GM19328 (cell line): ENCODE results near the gene EXOSC9.

Experiments
- ATAC-seq: cut with Tn5 transposase; IDR thresholded peaks from one replicate; pipeline ENCODE4 v1.9.1; 2021; ENCODE audit warnings: mild to moderate bottlenecking, moderate library complexity; ENCODE audit not compliant: unreplicated experiment

The EXOSC9 gene

DNA sequence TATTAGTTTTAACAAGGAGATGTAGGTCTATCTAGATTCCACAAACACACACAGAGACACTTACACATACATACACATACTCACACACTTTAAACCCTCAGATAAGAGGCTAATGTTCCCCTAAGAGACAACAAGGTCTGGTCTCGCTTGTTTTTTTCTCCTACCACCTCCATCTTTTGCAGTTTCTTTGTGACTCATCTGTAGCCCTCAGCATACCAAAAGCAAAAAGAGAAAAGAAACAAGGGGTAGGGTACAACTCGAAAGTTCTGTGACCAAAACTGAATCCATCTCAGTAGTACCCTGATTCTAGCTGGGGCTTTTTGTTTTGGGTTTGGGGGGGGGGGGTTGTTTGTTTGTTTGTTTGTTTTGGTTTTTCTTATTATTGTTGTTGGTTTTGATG lies 12.2 kb upstream of the EXOSC9 start:
- peak; percentile 89 for ATAC-seq

DNA sequence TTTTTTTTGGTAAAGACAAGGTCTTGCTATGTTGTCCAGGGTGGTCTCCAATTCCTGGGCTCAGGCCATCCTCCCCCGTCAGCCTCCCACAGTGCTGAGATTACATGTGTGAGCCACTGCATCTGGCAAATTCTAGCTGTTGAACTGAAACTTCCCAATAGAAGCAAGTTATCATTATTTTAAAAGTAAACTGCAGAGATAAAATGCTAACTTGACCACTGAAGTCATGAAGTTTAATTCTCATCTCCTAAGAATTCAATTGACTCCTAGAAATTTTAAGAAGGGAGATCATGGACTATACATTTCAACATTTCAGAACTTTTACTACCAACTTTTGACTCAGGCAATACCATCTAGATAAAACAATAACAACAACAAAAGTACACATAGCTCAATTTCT lies 11.7 kb upstream of the EXOSC9 start:
- ATAC-seq: no peak

DNA sequence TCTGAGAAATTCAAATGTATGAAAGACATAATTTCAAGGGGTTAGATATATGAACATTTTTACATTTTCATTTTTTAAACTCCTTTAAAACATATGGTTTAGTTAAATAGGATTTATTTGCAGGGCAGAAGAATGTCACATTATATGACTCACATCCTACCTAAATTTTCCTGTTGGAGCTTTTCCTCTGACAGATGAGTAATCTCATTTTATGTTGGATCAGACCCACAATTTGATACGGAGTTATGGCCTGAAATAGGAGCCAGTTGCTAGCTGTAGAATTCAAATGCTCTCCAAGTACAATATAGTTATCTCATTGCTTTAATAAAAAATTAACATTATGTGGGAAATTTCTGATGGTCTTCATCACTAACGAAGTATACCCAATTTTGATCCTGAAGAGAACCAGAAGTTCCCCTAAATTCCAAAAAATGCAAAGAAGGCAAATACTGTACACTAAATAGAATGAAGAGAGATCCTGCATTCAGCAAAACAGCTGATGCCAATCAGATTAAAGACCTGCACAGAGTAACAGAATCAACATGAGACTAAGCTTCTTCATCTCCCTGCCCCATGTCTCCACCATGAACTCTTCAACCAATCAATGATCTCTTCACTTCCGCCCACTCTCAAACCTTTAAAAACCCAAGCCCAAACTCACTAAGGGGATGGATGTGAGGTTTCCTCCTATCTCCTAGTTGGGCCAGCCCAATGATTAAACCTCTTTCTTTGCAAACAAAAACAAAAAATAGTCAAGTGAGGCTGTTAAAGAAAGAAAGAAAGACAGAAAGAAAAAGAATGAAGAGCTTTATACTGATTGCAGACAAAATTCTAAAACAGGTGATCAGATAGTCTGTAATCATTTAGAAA lies 10.9 kb upstream of the EXOSC9 start:
- ATAC-seq: no peak

DNA sequence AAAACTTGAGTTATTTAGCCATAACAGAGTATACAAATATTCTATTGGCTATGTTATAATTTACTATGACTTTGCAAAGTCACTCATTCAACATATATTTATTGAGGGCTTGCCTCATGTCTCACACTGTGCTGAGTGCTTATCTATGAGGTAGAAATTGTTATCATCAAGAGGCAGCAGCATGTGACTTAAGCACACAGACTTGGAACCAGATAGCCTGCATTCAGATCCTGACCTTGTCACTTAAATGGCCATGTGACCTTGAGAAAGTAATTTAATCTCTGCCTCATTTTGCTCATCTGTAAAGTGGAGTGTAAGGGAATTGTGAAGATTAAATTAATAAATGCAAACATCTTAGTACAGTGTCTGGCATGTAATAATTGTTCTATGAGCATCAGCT lies 10.1 kb upstream of the EXOSC9 start:
- no peak for ATAC-seq

DNA sequence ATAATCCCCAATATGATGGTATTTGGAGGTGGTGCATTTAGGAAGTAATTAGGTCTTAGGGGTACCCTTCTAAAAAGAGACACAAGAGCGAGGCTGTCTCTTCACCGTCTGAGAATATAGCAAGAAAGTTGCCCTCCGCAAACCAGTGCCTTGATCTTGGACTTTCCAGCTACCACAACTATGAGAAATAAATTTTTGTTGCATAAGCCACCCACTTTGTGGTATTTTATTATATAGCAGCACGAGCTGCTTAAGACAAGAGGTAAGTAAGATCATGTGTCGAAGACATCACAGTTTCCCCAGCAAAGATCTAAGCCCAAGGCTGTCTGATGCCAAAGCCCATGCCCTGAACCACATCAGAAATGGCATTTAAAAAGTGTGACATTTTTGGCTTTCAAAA lies 9.6 kb upstream of the EXOSC9 start:
- ATAC-seq: no peak

DNA sequence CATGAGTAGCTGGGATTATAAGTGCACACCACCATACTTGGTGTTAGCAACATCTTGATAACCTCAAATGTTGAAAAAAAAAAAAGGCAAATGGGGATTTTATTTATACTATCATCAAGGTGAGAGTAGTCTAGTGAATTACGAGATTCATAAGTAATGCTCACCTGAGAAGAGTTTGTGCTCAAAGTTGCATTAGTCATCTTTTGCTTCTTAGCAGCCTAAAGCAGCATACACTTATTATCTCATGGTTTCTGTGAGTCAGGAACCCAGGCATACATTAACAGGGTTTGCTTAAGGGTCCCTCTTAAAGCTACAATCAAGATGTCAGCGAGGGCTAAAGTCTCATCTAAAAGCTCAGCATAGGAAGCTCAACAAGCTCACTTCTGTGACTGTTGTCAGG lies 8.2 kb upstream of the EXOSC9 start:
- no peak for ATAC-seq

DNA sequence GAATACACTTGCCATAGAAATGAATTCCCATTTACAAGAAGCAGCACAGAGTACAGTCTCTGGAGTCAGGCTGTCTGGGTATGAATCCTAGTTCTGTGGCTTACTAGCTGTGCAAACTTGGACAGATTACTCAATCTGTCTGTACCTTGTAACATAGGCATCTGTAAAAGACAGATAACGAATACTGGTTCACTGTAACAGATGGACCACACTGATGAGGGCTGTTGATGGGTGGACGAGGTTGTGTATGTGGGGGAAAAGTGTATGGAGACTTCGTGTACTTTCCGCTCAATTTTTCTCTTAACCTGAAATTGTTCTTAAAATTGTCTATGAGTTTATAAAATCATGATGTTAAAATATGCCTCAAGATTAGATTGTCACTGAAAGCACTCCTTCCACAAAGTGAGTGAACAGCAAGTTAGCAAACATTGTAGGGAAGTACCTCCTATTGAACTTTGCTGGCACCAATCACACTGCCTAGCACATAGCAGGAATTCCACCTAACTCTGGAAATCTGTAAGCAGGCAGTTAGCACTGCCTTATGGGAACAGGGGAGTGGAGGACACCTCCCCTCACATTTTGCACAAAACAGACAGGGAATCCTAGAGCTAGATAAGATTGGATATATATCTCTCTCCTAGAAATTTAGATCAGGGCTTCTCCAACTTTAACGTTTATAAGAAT lies 6.5 kb upstream of the EXOSC9 start:
- no peak for ATAC-seq

DNA sequence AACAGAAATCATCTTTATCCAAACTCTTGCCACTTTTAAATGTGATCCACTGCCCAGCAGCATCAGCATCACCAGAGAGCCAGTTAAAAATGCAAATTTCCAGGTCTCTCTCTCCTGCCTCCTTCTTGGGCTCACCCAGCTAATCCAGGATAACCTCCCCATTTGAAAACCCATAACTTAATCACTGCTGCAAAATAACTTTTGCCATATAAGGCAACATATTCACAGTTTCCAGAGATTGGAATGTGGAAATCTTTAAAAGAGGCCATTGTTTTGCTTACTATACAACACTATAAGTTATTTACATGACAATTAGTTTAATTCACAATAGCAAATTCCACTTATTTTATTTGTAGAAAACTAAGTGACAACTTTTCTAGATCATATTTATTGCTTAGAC lies 4.8 kb upstream of the EXOSC9 start:
- no peak for ATAC-seq

DNA sequence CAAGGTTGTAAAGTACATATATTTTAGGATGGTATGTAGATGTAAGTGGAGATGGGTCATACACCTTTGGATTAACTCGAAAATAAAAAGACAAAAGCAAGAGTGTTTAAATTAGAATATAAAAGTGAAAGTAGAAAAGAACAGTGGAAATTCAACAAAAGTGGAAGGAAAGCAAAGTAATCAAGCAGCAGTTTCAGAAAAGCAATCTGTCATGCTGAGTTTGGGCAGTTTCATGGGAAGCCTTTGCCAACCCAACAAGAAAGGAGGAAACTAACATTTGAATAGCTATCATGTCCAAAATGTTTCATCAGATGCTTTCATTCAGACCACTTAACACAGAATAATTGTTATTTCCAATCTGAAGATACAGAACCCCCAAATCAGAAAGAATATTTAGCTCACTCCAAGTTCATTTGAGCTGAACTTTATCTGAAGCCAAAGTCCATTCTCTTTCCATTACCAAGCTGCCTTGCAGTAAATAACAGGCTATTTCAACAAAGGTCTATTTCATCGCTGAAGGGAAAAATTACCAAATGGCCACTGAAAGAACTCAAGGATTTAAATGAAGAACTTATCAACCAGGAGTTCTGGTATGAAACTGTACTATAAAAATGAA lies 1.8 kb upstream of the EXOSC9 start:
- ATAC-seq: no peak

DNA sequence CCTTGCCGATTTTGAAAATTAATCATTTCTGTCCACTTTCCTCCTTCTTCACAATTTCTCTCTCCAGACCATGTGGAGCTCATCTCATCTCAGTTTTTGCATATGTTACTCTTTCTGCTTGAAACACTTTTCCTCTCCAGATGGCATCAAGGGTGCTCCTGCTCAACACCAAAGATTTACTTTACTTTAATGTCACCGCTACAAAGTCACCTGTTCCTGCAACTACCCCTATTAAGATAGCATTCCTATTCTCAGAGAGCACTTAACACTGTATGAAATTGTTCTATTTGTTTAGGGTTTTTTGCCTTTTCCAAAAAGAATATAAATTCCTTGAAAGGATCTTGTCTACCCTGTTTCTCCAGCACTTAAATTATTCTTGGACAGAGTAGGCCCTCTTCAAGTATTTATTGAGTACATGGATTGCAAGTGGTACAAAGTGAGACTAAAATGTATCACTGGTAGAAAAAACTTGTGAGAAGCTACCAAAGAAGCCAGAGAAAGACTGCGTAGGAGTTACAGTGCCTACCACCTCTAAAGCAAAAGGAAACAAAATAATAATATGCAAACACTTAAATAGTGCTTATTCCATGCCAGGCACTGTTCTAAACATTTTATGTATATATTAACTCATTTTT lies 1.1 kb upstream of the EXOSC9 start:
- ATAC-seq: no peak

DNA sequence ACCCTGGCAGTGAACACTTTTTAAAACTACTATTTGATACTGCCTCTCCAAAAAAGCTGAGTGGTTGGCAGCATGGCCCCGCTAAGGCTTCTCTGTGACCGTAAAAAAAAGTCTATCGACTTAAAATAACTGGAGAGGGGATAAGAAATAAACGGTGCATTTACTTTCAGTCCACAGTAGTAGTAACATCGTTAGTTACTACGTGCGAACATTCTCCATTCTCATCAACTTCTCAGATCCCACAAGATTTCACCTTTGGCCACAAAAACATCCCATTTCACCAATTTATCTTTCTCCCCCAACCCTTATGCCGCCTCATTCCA lies 524 bp upstream of the EXOSC9 start:
- ATAC-seq: peak; percentile 4

DNA sequence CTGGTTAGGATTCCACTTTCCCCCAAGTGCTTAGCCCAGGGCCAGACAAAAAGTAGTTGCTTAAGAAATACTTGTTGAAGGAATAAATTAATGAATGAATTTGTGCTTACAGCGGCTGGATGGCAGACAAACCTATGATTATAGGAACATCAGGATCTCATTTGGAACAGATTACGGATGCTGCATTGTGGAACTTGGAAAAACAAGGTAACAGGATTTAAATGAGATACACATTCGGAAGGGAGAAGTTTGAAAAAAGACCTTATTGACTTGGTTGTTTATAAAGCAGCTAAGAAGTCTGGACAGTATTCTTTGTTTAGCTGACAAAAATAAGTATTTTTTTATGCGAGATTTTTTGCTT lies 572 bp downstream of the EXOSC9 start:
- no peak for ATAC-seq

DNA sequence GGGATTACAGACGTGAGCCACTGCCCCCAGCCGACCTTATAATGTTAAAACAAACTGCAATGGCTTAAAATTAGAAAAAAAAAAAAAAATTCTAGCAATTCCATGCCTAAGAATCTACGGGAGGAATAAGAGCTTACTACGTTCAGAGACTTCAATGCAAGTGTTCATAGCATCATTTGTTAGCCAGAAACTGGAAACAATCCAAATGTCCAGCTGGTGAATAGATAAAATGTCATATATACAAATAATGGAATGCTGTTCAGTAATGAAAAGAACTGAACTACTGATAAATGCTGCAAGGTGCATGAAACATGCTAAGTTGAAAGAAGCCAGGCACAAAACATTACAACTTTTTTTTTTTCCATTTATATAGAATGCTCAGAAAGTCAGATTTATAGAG lies 5.3 kb downstream of the EXOSC9 start:
- ATAC-seq: no peak

DNA sequence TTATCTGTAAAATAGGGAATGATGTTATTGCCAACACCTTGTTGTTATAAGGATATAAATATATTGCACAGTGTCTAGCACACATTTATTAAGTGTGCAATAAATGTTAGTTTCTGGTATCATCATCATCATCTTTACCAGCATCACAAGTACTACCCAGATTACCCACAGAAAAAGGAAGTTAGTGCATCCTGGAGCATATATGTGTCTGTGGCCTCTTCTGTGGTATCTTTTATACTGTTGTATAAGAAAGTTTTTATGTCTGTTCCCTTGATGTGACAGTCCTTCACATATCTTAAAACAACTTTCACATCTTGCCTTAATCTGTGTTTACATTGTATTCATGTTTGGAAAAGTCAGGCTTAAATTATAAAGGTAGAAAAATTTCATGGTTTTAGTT lies 10.0 kb downstream of the EXOSC9 start:
- ATAC-seq: no peak

DNA sequence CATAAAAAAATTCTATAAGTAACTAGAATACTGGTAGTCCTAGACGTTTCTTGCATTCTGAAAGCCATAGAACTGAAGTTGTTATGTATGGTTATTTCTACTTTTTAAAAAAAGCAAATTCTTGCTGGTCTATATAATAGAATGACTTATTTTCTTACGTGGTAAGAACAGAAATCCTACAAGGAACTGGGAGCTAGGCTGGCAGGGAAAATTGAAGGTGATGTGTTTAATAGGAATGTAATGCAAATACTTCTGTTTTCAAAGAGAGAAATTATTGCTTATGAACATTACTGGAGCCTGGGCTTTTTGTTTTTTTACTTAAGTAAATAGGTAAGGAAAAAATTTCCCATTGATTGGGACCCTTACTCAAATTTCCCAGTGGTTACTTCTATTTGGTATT lies 13.6 kb downstream of the EXOSC9 start:
- no peak for ATAC-seq

DNA sequence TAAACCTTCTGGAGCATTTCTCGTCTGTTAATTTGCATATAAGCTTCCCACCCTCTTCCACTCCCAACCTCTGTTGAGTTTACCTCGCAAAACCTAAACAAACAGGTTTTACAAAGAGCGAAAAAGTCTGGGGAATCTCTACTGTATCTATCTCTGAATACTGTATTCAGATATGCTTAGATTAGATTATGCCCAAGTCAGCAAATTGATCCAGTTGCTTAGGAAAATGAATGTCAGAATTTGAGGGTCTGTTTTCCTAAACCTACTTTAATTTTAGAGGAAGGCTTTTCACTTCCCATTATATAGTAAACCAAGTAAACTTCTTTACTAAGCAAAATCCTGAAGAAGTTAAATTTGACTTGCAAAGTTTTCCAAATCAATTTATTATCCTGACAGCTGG lies 15.9 kb downstream of the EXOSC9 start:
- ATAC-seq: no peak

DNA sequence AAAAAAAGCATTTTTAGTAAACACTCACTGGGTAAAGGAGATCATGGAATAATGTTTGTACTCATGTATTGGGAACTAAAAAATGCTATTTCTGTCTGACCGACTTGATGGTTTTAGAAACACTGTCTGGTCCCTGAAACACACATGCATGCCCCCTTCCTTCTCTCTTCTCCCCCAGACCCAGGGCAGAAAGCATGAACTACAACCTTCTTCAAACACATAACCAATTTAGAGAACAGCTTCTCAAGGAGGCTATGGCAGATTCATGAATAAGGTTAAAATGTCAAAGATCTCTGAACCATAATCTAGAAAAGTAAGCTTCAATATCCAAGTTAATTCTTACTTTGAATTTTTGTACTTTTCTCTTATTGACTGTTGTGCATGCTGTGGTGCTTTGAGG lies 16.6 kb downstream of the EXOSC9 start:
- ATAC-seq: no peak

DNA sequence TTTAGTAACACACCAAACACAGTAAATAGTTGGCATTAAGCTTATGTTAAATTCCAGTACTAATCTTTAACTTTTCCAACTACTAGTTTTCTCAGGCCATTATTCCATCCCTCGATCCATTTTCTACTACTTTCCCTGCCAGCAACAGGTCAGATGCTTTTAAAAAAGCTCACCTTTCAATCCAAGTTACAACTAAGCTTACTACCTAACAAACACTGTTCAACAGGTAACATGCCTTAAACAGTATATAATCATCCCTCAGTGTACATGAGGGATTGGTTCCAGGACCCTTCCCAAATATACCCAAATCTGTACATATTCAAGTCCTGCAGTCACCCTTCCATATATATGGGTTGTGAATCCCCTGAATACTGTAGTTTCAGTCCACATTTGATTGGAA lies 17.1 kb downstream of the EXOSC9 start:
- ATAC-seq: no peak

DNA sequence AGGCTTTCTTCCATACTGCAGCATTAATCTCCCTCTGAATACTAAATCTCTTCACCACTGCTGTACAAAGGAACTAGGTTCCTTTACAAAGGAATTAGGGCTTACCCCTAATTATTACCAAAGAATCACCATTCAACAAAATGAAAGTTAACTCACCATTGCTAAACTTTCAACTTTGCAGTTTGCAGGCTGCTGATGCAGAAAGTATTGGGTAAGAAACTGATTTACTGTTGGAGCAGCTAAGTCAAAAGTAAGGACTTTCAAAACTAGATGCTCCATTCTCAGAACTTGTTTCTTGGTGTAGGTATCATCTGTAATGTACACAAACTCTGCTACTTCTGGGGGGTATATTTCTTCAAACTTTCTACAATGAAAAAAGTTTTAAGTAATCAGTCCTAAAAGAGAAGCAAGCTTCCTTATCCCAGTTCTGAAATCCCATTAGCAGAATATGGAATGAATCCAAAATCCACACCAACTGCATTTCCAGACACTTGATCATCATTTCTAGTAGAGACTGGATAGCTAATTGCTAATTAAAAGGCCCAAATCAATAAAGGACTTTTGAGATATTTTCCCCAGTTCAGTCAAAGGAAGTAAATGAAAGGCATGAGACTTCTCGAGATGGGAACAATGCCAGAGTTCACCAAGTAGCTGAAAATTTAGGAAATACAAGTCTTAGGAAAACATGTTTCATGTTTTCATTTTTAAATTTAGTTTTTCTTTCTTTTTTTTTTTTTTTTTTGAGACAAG lies 18.3 kb downstream of the EXOSC9 start:
- ATAC-seq: no peak

DNA sequence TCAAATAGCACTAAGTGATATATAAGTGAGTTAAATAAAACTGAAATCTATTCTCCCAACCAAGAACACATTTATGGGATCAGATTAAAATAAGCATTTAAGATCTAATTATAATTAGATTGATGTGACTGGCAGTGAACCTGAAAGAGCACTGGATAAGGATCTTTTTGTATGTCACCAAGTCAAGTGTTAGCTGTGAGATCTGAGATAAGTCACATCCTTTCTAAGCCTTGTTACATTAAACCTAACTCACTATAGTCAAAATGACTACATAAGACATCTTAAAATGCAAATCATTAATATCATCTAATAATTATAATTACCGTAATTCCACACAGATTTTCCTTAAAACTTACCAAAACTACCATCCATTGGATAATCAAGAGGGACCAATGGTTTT lies 20.9 kb downstream of the EXOSC9 start:
- no peak for ATAC-seq

DNA sequence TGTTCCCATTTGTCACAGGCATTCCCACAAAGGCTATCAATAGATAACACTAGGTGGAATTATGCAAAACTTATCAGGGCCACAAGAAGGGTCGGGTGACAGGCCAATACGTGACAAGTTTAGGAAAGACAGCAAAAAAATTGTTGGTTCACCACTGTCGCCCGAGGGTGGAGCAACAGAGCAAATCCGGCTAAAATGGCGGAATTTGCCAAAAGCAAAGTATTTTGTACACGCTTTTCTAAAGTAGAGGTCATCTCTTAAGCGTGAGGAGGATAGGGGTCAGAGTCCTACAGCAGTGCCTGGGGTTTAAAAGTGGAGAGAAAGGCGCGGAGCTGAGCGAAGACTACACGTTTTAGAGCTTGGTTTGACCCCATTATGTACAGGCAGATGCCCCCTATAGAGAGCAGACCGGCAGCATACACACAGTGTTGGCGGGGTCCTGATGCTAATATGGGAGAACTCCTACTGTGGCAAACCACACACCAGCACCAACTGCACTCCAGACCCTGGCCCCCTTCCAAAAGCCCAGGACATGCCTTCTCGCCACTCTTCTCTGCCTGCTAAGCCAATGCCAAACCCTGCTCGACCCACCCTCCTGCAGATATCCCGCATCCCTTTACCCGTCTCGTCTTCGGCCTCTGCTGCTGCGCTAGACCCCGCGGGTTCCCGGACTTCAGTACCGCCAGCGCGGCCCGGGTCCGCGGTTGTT lies 21.8 kb downstream of the EXOSC9 start:
- peak; percentile 51 for ATAC-seq
